ENCODE measurements around the gene SNRNP200. TPM values are rescaled to one million over a fixed set of nuclear protein-coding genes. Genes with fewer than 3 reads are reported as not detected.

The SNRNP200 gene
- polyA plus RNA-seq: 10 to 100 TPM; 52.5 to 65.6 TPM

GRCh38 chr2:96305091-96305978 is at the start of gene SNRNP200:
Gene SNRNP200 (minus strand): TSS chr2:96305546. CDS start chr2:96305437, 109 bp downstream.
- WGBS, 2 donors: 1% methylated on average over 61 of the region's 61 CpGs
- peaks cover 18 to 22% of the 10 kb centered on the region in 2 donors for H3K36me3 ChIP-seq (ENCODE audit: control insufficient read depth in 2 of 2, insufficient read depth in 2 of 2, low read length in 1 of 2)
- peak within 1 kb of the TSS; percentile 86 to 94 for H3K27ac ChIP-seq (ENCODE audit: low read depth in 2 of 2, low read length in 1 of 2)
- H3K4me3 ChIP-seq (ENCODE audit: low read depth in 1 of 2, low read length in 2 of 2): peak within 1 kb of the TSS; percentile 81 to 89
- H3K27me3 ChIP-seq (ENCODE audit: control insufficient read depth in 1 of 2, insufficient read depth in 2 of 2, low read length in 2 of 2): no peaks in the 10 kb centered on the region
- H3K9me3 ChIP-seq (ENCODE audit: control insufficient read depth in 2 of 2, insufficient read depth in 1 of 2, low read depth in 1 of 2, low read length in 1 of 2): no peaks in the 10 kb centered on the region
- H3K4me1 ChIP-seq (ENCODE audit: control insufficient read depth in 2 of 2, insufficient read depth in 2 of 2, low read length in 1 of 2): peaks cover 2 to 4% of the 10 kb centered on the region in 2 donors

DNA sequence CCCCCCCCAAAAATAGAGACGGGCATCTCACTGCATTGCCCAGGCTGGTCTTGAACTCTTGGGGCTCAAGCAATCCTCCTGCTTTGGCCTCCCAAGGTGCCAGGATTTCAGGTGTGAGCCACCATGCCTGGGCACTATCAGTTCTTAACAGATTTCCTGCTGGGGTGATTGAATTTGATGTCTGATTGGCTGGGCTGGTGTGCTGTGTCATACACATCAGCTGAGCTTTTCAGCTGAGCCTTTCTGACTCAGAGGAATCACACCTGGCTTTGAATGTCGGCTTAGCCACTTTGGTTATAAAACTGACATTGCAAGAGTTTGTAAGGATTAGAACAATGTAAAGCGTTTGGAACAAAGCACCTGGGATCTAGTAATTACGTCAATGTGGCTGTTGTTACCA is 49.1 kb upstream of the SNRNP200 start:
- H3K9me3 ChIP-seq (ENCODE audit: control insufficient read depth in 2 of 2, insufficient read depth in 1 of 2, low read depth in 1 of 2, low read length in 1 of 2): no peaks in the 10 kb centered on the region
- H3K4me1 ChIP-seq (ENCODE audit: control insufficient read depth in 2 of 2, insufficient read depth in 2 of 2, low read length in 1 of 2): no peaks in the 10 kb centered on the region
- H3K27me3 ChIP-seq (ENCODE audit: control insufficient read depth in 1 of 2, insufficient read depth in 2 of 2, low read length in 2 of 2): no peaks in the 10 kb centered on the region
- H3K27ac ChIP-seq (ENCODE audit: low read depth in 2 of 2, low read length in 1 of 2): no peak overlapping the region
- peaks cover 0 to 2% of the 10 kb centered on the region in 2 donors for H3K36me3 ChIP-seq (ENCODE audit: control insufficient read depth in 2 of 2, insufficient read depth in 2 of 2, low read length in 1 of 2)
- H3K4me3 ChIP-seq (ENCODE audit: low read depth in 1 of 2, low read length in 2 of 2): no peak overlapping the region
- WGBS, 2 donors: 74 to 82% methylated on average over 4 of the region's 4 CpGs

GRCh38 chr2:96353606-96354101 is 48.3 kb upstream of the SNRNP200 start:
- Histone ChIP-seq H3K4me1 (ENCODE audit: control insufficient read depth in 2 of 2, insufficient read depth in 2 of 2, low read length in 1 of 2) (no peaks in the 10 kb centered on the region), H3K27ac (ENCODE audit: low read depth in 2 of 2, low read length in 1 of 2) (peak overlapping the region in 1 of 2 donors; percentile 27), H3K9me3 (ENCODE audit: control insufficient read depth in 2 of 2, insufficient read depth in 1 of 2, low read depth in 1 of 2, low read length in 1 of 2) (no peaks in the 10 kb centered on the region), H3K27me3 (ENCODE audit: control insufficient read depth in 1 of 2, insufficient read depth in 2 of 2, low read length in 2 of 2) (no peaks in the 10 kb centered on the region), H3K4me3 (ENCODE audit: low read depth in 1 of 2, low read length in 2 of 2) (no peak overlapping the region), H3K36me3 (ENCODE audit: control insufficient read depth in 2 of 2, insufficient read depth in 2 of 2, low read length in 1 of 2) (peaks cover 0 to 2% of the 10 kb centered on the region in 2 donors)
- 69 to 80% methylated on average over 4 of the region's 4 CpGs for WGBS, 2 donors

- no peak overlapping the region for H3K4me3 ChIP-seq (ENCODE audit: low read depth in 1 of 2, low read length in 2 of 2)
- H3K27me3 ChIP-seq (ENCODE audit: control insufficient read depth in 1 of 2, insufficient read depth in 2 of 2, low read length in 2 of 2): no peaks in the 10 kb centered on the region
- H3K36me3 ChIP-seq (ENCODE audit: control insufficient read depth in 2 of 2, insufficient read depth in 2 of 2, low read length in 1 of 2): peaks cover 0 to 2% of the 10 kb centered on the region in 2 donors
- H3K4me1 ChIP-seq (ENCODE audit: control insufficient read depth in 2 of 2, insufficient read depth in 2 of 2, low read length in 1 of 2): no peaks in the 10 kb centered on the region
- 71 to 77% methylated on average over 9 of the region's 9 CpGs for WGBS, 2 donors
- peak overlapping the region in 1 of 2 donors; percentile 27 for H3K27ac ChIP-seq (ENCODE audit: low read depth in 2 of 2, low read length in 1 of 2)
- no peaks in the 10 kb centered on the region for H3K9me3 ChIP-seq (ENCODE audit: control insufficient read depth in 2 of 2, insufficient read depth in 1 of 2, low read depth in 1 of 2, low read length in 1 of 2)
Measured at GRCh38 chr2:96353032-96353561, 47.8 kb upstream of the SNRNP200 start.

DNA sequence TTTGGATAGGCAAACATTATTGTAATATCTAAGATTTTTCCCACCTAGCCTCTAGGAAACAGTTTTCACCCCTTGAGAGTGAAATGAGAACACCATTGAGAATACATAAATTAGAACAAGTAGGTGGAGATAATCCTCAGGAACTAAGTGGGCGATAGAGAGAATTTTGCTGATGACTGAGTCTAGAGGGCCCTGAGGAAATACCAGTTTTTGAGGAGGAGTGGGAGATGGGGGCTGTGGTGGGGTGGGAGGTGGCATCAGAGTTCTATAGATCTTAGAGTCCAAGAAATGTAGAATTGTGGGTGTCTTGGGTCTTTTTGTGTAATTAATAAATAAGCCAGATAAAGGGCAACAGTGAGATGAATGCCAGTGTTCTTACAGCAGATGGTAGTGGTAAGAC is 42.0 kb upstream of the SNRNP200 start:
- peaks cover 0 to 6% of the 10 kb centered on the region in 2 donors for H3K36me3 ChIP-seq (ENCODE audit: control insufficient read depth in 2 of 2, insufficient read depth in 2 of 2, low read length in 1 of 2)
- WGBS, 2 donors: 91 to 92% methylated on average over 1 of the region's 1 CpG

DNA sequence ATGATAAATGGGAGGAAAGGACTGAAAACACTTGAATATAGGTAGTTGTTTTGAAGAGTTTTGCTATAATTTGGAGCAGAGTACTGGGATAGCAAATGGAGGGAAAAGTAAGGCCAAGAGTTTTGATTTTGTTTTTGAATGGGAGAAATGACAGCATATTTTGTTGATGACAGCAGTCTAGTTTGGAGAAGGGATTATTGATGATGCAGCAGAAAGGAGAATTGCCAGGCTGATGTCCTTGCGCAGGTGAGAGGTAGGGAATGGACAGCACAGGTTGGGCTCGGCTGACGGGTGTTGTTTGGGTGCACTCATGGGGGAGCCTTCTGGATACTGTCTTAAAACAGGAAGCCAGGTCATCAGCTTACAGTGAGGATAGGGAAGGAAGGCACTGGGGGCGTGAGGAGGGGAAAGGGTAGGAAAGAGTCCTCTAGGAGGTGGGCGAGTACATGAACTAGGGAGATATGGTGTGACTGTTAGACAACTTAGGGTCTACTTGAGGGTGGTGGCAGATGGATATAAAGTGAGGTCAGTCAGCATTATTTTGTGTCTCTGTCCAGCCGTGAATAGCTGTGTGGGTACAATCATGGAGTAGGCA is 40.6 kb upstream of the SNRNP200 start:
- H3K4me3 ChIP-seq (ENCODE audit: low read depth in 1 of 2, low read length in 2 of 2): no peak overlapping the region
- no peaks in the 10 kb centered on the region for H3K9me3 ChIP-seq (ENCODE audit: control insufficient read depth in 2 of 2, insufficient read depth in 1 of 2, low read depth in 1 of 2, low read length in 1 of 2)
- H3K36me3 ChIP-seq (ENCODE audit: control insufficient read depth in 2 of 2, insufficient read depth in 2 of 2, low read length in 1 of 2): peaks cover 0 to 6% of the 10 kb centered on the region in 2 donors
- no peak overlapping the region for H3K27ac ChIP-seq (ENCODE audit: low read depth in 2 of 2, low read length in 1 of 2)
- 96 to 97% methylated on average over 6 of the region's 6 CpGs for WGBS, 2 donors
- H3K27me3 ChIP-seq (ENCODE audit: control insufficient read depth in 1 of 2, insufficient read depth in 2 of 2, low read length in 2 of 2): no peaks in the 10 kb centered on the region
- no peaks in the 10 kb centered on the region for H3K4me1 ChIP-seq (ENCODE audit: control insufficient read depth in 2 of 2, insufficient read depth in 2 of 2, low read length in 1 of 2)

More for the DNA sequence above, 42.0 kb upstream of the SNRNP200 start:
- Histone ChIP-seq H3K4me1 (ENCODE audit: control insufficient read depth in 2 of 2, insufficient read depth in 2 of 2, low read length in 1 of 2) (no peaks in the 10 kb centered on the region), H3K27me3 (ENCODE audit: control insufficient read depth in 1 of 2, insufficient read depth in 2 of 2, low read length in 2 of 2) (no peaks in the 10 kb centered on the region), H3K4me3 (ENCODE audit: low read depth in 1 of 2, low read length in 2 of 2) (no peak overlapping the region), H3K27ac (ENCODE audit: low read depth in 2 of 2, low read length in 1 of 2) (no peak overlapping the region), H3K9me3 (ENCODE audit: control insufficient read depth in 2 of 2, insufficient read depth in 1 of 2, low read depth in 1 of 2, low read length in 1 of 2) (no peaks in the 10 kb centered on the region)

- no peak overlapping the region for H3K27ac ChIP-seq (ENCODE audit: low read depth in 2 of 2, low read length in 1 of 2)
- peaks cover 0 to 6% of the 10 kb centered on the region in 2 donors for H3K36me3 ChIP-seq (ENCODE audit: control insufficient read depth in 2 of 2, insufficient read depth in 2 of 2, low read length in 1 of 2)
- no peaks in the 10 kb centered on the region for H3K9me3 ChIP-seq (ENCODE audit: control insufficient read depth in 2 of 2, insufficient read depth in 1 of 2, low read depth in 1 of 2, low read length in 1 of 2)
- no peak overlapping the region for H3K4me3 ChIP-seq (ENCODE audit: low read depth in 1 of 2, low read length in 2 of 2)
- no peaks in the 10 kb centered on the region for H3K27me3 ChIP-seq (ENCODE audit: control insufficient read depth in 1 of 2, insufficient read depth in 2 of 2, low read length in 2 of 2)
- WGBS, 2 donors: 81 to 84% methylated on average over 4 of the region's 4 CpGs
- H3K4me1 ChIP-seq (ENCODE audit: control insufficient read depth in 2 of 2, insufficient read depth in 2 of 2, low read length in 1 of 2): no peaks in the 10 kb centered on the region
Measured at GRCh38 chr2:96345438-96345837, 40.1 kb upstream of the SNRNP200 start.

- Histone ChIP-seq H3K4me3 (ENCODE audit: low read depth in 1 of 2, low read length in 2 of 2) (no peak overlapping the region), H3K9me3 (ENCODE audit: control insufficient read depth in 2 of 2, insufficient read depth in 1 of 2, low read depth in 1 of 2, low read length in 1 of 2) (no peaks in the 10 kb centered on the region), H3K27me3 (ENCODE audit: control insufficient read depth in 1 of 2, insufficient read depth in 2 of 2, low read length in 2 of 2) (no peaks in the 10 kb centered on the region), H3K27ac (ENCODE audit: low read depth in 2 of 2, low read length in 1 of 2) (peak overlapping the region in 1 of 2 donors; percentile 28), H3K4me1 (ENCODE audit: control insufficient read depth in 2 of 2, insufficient read depth in 2 of 2, low read length in 1 of 2) (no peaks in the 10 kb centered on the region), H3K36me3 (ENCODE audit: control insufficient read depth in 2 of 2, insufficient read depth in 2 of 2, low read length in 1 of 2) (peaks cover 0 to 6% of the 10 kb centered on the region in 2 donors)
- WGBS, 2 donors: 79 to 85% methylated on average over 5 of the region's 5 CpGs
Measured at GRCh38 chr2:96344011-96344410, 38.7 kb upstream of the SNRNP200 start.

- H3K4me1 ChIP-seq (ENCODE audit: control insufficient read depth in 2 of 2, insufficient read depth in 2 of 2, low read length in 1 of 2): no peaks in the 10 kb centered on the region
- no peaks in the 10 kb centered on the region for H3K27me3 ChIP-seq (ENCODE audit: control insufficient read depth in 1 of 2, insufficient read depth in 2 of 2, low read length in 2 of 2)
- WGBS, 2 donors: 66 to 72% methylated on average over 6 of the region's 6 CpGs
- peaks cover 0 to 2% of the 10 kb centered on the region in 2 donors for H3K36me3 ChIP-seq (ENCODE audit: control insufficient read depth in 2 of 2, insufficient read depth in 2 of 2, low read length in 1 of 2)
- H3K9me3 ChIP-seq (ENCODE audit: control insufficient read depth in 2 of 2, insufficient read depth in 1 of 2, low read depth in 1 of 2, low read length in 1 of 2): no peaks in the 10 kb centered on the region
- H3K27ac ChIP-seq (ENCODE audit: low read depth in 2 of 2, low read length in 1 of 2): peak overlapping the region in 1 of 2 donors; percentile 25
- no peak overlapping the region for H3K4me3 ChIP-seq (ENCODE audit: low read depth in 1 of 2, low read length in 2 of 2)
Measured at GRCh38 chr2:96342085-96342484, 36.7 kb upstream of the SNRNP200 start.
